Upper lobe of left lung (tissue), 6 donors: ENCODE measurements around the gene SORCS3. TPM values are rescaled to one million over a fixed set of nuclear protein-coding genes. Genes with fewer than 3 reads are reported as not detected.

Source experiments
- ATAC-seq, 2 donors: fragments of 200-7000 bp; cut with Tn5 transposase; one replicate each; pipeline ENCODE4 v1.9.1; 2022; ENCODE audit warnings: mild to moderate bottlenecking in 2 of 2, moderate library complexity in 2 of 2; ENCODE audit not compliant: low FRiP score in 2 of 2
- DNase-seq, 2 donors: peaks; one replicate each; pipeline ENCODE4 v3.0.0-alpha.2; 2019 to 2020
- H3K27ac ChIP-seq, 4 donors: fragments of 200-600 bp; sonication (generic); one replicate each; pipeline ENCODE4 v1.5.1; 2016 to 2019
- H3K27me3 ChIP-seq, 4 donors: fragments of 200-600 bp; sonication (generic); one replicate each; pipeline ENCODE4 v1.5.1; 2017 to 2019
- H3K36me3 ChIP-seq, 4 donors: fragments of 200-600 bp; sonication (generic); one replicate each; pipeline ENCODE4 v1.5.1; 2016 to 2019
- H3K4me1 ChIP-seq, 4 donors: fragments of 200-600 bp; sonication (generic); one replicate each; pipeline ENCODE4 v1.5.1; 2018 to 2019
- H3K4me3 ChIP-seq, 4 donors: fragments of 200-600 bp; sonication (generic); one replicate each; pipeline ENCODE4 v1.5.1; 2017 to 2019; ENCODE audit warnings: mild to moderate bottlenecking in 2 of 4, moderate library complexity in 1 of 4
- H3K9me3 ChIP-seq, 4 donors: fragments of 200-600 bp; sonication (generic); one replicate each; pipeline ENCODE4 v1.5.1; 2018 to 2019
- EP300 ChIP-seq, 4 donors: sonication (generic); formaldehyde crosslinking; IDR thresholded peaks; one replicate each; pipeline ENCODE4 v1.5.1; 2017; ENCODE audit warnings: antibody characterized with exemption in 4 of 4, control low read depth in 2 of 4
- POLR2A ChIP-seq, 4 donors: fragments of 450-650 bp; IDR thresholded peaks; one replicate each; pipeline ENCODE4 v1.5.1; 2016 to 2017; ENCODE audit warnings: antibody characterized with exemption in 4 of 4, mild to moderate bottlenecking in 2 of 4
- POLR2AphosphoS5 ChIP-seq, 2 donors: sonication (generic); formaldehyde crosslinking; IDR thresholded peaks; one replicate each; pipeline ENCODE4 v1.5.1; 2017; ENCODE audit warnings: antibody characterized with exemption in 2 of 2
- WGBS, 2 donors: methylation state at CpG; one replicate each; pipeline ENCODE4 v1.1.5; 2017 to 2018; 5-methylcytosine and 5-hydroxymethylcytosine counted together
- total RNA-seq, 6 donors: library from RNA; depleted of rRNA in 4 of 6; stranded (reverse); fragments of >200 nt in 4 of 6; gene quantifications; one replicate each; pipeline versions ENCODE4 v1.1.0 to v1.2.1, GENCODE V29; 2016 to 2021
- TF ChIP-seq, protein P1 (sequence below), 6 experiments: fragments of 450-650 bp in 4 of 6; fragments of 200-600 bp in 2 of 6; sonication (generic) in 2 of 6; IDR thresholded peaks; one replicate each; pipeline ENCODE4 v1.5.1; 2016 to 2019; ENCODE audit warnings: antibody characterized with exemption in 6 of 6
- donor health status: DM: no; HTN: no; CAD: no; lungs with moderate emphysema.
- donor health status: DM: no; HTN: yes; CAD: no; lungs with severe emphysema.

The SORCS3 gene
- total RNA-seq, 6 donors from 2014 or later: not detected

DNA sequence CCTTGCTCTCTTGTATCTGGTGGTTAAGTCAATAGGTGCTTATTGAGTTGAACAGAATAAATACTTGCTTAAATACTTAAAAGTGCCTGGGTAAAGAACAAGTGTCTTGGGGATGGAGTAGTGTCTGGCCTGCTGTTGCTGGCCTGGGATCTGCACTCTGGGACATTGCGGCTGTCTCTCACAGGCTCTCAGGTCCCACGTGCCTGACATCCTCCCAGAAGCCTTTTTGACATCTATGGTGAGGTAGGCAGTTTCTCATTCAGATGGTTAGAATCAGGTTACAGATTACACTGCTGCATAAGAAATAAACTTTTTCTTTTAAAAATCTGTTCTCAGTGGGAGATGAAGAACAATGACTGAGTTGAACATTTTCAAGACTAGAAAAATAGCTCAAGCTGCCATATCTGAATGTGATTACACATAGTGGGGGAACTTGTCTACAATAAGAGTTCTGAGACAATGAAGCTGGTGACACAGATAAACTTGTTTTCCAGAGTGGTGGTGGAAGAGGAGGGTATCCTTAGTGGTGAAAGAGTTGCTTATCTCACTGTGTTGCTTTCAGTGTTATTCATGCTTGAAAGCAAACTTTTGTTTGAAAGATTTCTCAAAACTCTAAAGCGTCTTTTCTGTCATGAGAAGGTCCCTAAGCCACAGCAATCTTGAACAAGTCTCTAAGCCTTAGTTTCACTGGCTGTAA lies 9.7 kb downstream of the SORCS3 start:
- Histone ChIP-seq H3K27me3 (no peaks in the 10 kb centered on the region), H3K9me3 (no peaks in the 10 kb centered on the region), H3K4me1 (no peaks in the 10 kb centered on the region), H3K27ac (no peak overlapping the region), H3K4me3 (no peak overlapping the region), H3K36me3 (no peaks in the 10 kb centered on the region)
- no peak for TF ChIP-seq POLR2A (IDR thresholded peaks at IDR 0.05)
- no peak for TF ChIP-seq POLR2AphosphoS5 (IDR thresholded peaks at IDR 0.05)
- TF ChIP-seq, protein P1, sequence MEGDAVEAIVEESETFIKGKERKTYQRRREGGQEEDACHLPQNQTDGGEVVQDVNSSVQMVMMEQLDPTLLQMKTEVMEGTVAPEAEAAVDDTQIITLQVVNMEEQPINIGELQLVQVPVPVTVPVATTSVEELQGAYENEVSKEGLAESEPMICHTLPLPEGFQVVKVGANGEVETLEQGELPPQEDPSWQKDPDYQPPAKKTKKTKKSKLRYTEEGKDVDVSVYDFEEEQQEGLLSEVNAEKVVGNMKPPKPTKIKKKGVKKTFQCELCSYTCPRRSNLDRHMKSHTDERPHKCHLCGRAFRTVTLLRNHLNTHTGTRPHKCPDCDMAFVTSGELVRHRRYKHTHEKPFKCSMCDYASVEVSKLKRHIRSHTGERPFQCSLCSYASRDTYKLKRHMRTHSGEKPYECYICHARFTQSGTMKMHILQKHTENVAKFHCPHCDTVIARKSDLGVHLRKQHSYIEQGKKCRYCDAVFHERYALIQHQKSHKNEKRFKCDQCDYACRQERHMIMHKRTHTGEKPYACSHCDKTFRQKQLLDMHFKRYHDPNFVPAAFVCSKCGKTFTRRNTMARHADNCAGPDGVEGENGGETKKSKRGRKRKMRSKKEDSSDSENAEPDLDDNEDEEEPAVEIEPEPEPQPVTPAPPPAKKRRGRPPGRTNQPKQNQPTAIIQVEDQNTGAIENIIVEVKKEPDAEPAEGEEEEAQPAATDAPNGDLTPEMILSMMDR (IDR thresholded peaks at IDR 0.05): no peak
- no peak for TF ChIP-seq EP300 (IDR thresholded peaks at IDR 0.05)
- ATAC-seq (no peak), DNase-seq (no peak)
- WGBS, 2 donors: 59 to 60% methylated on average over 3 of the region's 3 CpGs

DNA sequence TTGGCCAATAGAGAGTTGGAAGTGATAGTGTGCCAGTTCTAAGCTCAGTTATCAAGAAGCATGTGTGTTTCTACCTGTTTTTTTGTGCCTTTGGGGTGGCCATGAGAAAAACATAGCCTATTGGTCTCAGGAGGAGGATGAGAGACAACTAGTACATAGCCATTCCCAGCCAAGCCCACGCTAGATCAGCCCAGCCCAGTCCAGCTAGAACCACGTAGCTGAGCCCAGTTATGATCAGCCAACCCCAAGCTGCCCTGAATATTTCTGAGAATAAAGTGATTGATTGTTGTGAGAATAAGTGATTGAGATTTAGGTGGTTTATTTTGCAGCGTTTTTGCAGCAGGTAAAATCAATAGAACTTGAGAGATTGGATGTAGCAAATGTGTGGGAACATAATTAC lies 15.9 kb downstream of the SORCS3 start:
- H3K9me3 ChIP-seq: no peaks in the 10 kb centered on the region
- TF ChIP-seq POLR2A (IDR thresholded peaks at IDR 0.05) (no peak), POLR2AphosphoS5 (IDR thresholded peaks at IDR 0.05) (no peak), EP300 (IDR thresholded peaks at IDR 0.05) (no peak)
- TF ChIP-seq, protein P1 (IDR thresholded peaks at IDR 0.05): no peak
- no peak for ATAC-seq
- H3K36me3 ChIP-seq: no peaks in the 10 kb centered on the region
- WGBS, 2 donors: 74 to 84% methylated on average over 3 of the region's 3 CpGs
- H3K4me3 ChIP-seq: no peak overlapping the region
- no peak overlapping the region for H3K27ac ChIP-seq
- H3K27me3 ChIP-seq: no peaks in the 10 kb centered on the region
- no peaks in the 10 kb centered on the region for H3K4me1 ChIP-seq
- no peak for DNase-seq

DNA sequence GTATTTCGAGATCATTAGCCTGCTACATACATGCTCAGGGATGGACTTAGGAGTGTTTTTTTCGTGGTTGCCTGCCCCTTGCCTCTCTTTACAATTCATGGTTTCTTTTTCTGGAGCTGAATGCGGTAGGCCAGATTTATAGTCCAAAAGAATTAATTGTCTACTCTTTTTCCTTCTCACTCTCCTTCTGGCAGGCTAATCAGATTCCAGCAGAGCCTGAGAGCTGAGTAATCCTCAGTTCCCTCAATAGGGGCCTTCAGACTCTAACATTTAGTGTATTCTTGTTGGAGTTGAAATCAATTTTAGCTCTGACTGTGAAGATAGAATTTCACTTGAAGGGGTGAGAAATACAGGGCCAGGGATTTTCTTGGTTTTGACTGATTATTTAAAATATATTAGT lies 16.4 kb downstream of the SORCS3 start:
- DNase-seq (no peak), ATAC-seq (no peak)
- Histone ChIP-seq H3K27me3 (no peaks in the 10 kb centered on the region), H3K27ac (no peak overlapping the region), H3K9me3 (no peaks in the 10 kb centered on the region), H3K4me1 (no peaks in the 10 kb centered on the region), H3K36me3 (no peaks in the 10 kb centered on the region), H3K4me3 (no peak overlapping the region)
- no peak for TF ChIP-seq POLR2AphosphoS5 (IDR thresholded peaks at IDR 0.05)
- TF ChIP-seq POLR2A (IDR thresholded peaks at IDR 0.05): no peak
- TF ChIP-seq, protein P1 (IDR thresholded peaks at IDR 0.05): no peak
- TF ChIP-seq EP300 (IDR thresholded peaks at IDR 0.05): no peak
- WGBS, 2 donors: 68 to 70% methylated on average over 3 of the region's 3 CpGs

DNA sequence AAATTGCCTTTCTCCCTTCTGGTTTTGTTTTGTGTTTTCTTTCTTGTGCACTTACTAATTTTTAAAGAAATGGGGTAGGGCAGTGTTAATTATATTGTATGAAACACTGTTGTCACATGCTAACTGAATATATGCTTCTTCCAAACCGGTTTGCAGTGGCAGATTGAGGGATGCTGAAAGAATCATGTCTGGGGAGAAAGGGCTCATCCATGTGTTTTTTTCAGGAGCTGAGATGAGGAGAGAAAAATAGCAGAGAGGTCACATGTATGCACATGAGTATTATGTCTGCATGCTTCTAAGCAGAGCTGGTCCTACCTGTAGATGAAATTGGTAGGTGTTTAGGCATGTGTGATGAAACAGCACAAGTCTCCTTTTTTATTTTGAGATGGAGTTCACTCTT lies 17.0 kb downstream of the SORCS3 start:
- no peaks in the 10 kb centered on the region for H3K27me3 ChIP-seq
- peak in 1 of 2 donors; percentile 39 for ATAC-seq

More for the DNA sequence above, 17.0 kb downstream of the SORCS3 start:
- DNase-seq: no peak
- Histone ChIP-seq H3K4me1 (no peaks in the 10 kb centered on the region), H3K36me3 (no peaks in the 10 kb centered on the region), H3K4me3 (no peak overlapping the region), H3K9me3 (no peaks in the 10 kb centered on the region), H3K27ac (no peak overlapping the region)
- 76 to 87% methylated on average over 1 of the region's 1 CpG for WGBS, 2 donors
- no peak for TF ChIP-seq POLR2A (IDR thresholded peaks at IDR 0.05)
- no peak for TF ChIP-seq POLR2AphosphoS5 (IDR thresholded peaks at IDR 0.05)
- TF ChIP-seq, protein P1 (IDR thresholded peaks at IDR 0.05): no peak
